PC-9 (cell line): Measurements from ENCODE around the gene BFSP2. TPM values are rescaled to one million over a fixed set of nuclear protein-coding genes. Genes with fewer than 3 reads are reported as not detected.

Experiments
- BruUV-seq: library from RNA; stranded (reverse); fragments of 400-500 nt; replicated peaks from 2 replicates; lab custom pipeline; 2021; lab: Mats Ljungman, UMichigan
- CTCF ChIA-PET: fragments of 300-600 bp; sonication (Branson Sonifier 250); formaldehyde crosslinking; loops from one replicate; lab custom pipeline; 2022; ENCODE audit warnings: antibody characterized with exemption; lab: Charles Lee
- POLR2A ChIA-PET: fragments of 300-600 bp; sonication (Branson Sonifier 250); formaldehyde crosslinking; loops from one replicate; lab custom pipeline; 2022; ENCODE audit warnings: antibody characterized with exemption; ENCODE audit not compliant: unreplicated experiment; lab: Charles Lee
- DNase-seq, 2 experiments: peaks; one replicate each; pipeline versions ENCODE4 v3.0.0 to v3.0.0-alpha.2; 2015 to 2022; ENCODE audit warnings: mixed read lengths in 1 of 2
- H2AFZ ChIP-seq: fragments of 200-600 bp; sonication (generic); 2 replicates; pipeline ENCODE4 v1.8.1; 2017; ENCODE audit warnings: antibody characterized with exemption
- H3F3A ChIP-seq: fragments of 200-600 bp; sonication (generic); 2 replicates; pipeline ENCODE4 v1.8.1; 2017; ENCODE audit warnings: antibody characterized with exemption, mild to moderate bottlenecking, low read depth; ENCODE audit not compliant: insufficient read depth
- H3K27ac ChIP-seq: fragments of 200-600 bp; sonication (generic); 2 replicates; pipeline ENCODE4 v1.6.1; 2016; ENCODE audit warnings: mixed run types
- H3K27me3 ChIP-seq: fragments of 200-600 bp; sonication (generic); 2 replicates; pipeline ENCODE4 v1.6.1; 2016; ENCODE audit warnings: low read depth, mixed run types; ENCODE audit not compliant: insufficient read depth
- H3K36me3 ChIP-seq: fragments of 200-600 bp; sonication (generic); 2 replicates; pipeline ENCODE4 v1.6.1; 2016; ENCODE audit warnings: low read depth, mixed run types
- H3K4me1 ChIP-seq: fragments of 200-600 bp; sonication (generic); replicated peaks from 2 replicates; pipeline ENCODE4 v1.6.1; 2016; ENCODE audit warnings: mixed run types; ENCODE audit not compliant: insufficient read depth
- H3K4me2 ChIP-seq: fragments of 200-600 bp; sonication (generic); 2 replicates; pipeline ENCODE4 v1.6.1; 2017; ENCODE audit warnings: mixed run types
- H3K4me3 ChIP-seq: fragments of 200-600 bp; sonication (generic); 2 replicates; pipeline ENCODE4 v1.6.1; 2016; ENCODE audit warnings: mixed run types
- H3K79me2 ChIP-seq: fragments of 200-600 bp; sonication (generic); 2 replicates; pipeline ENCODE4 v1.6.1; 2017; ENCODE audit warnings: low read depth, mixed run types
- H3K9me2 ChIP-seq: fragments of 200-600 bp; sonication (generic); 2 replicates; pipeline ENCODE4 v1.8.1; 2017; ENCODE audit warnings: mild to moderate bottlenecking; ENCODE audit not compliant: insufficient read depth
- H3K9me3 ChIP-seq: fragments of 200-600 bp; sonication (generic); 2 replicates; pipeline ENCODE4 v1.8.1; 2016; ENCODE audit warnings: low read depth; ENCODE audit not compliant: insufficient read depth
- H4K20me1 ChIP-seq: fragments of 200-600 bp; sonication (generic); 2 replicates; pipeline ENCODE4 v1.8.1; 2017; ENCODE audit not compliant: insufficient read depth
- EZH2 ChIP-seq: fragments of 200-600 bp; sonication (generic); IDR thresholded peaks from 2 replicates; pipeline ENCODE4 v1.8.0; 2017; ENCODE audit warnings: antibody characterized with exemption, low read depth
- intact Hi-C: fragments of 100-400 bp; cut with micrococcal nuclease; formaldehyde crosslinking; loops from one replicate; pipeline ENCODE4 v1.10.0; 2022; ENCODE audit not compliant: unreplicated experiment
- total RNA-seq: library from RNA; stranded (reverse); gene quantifications from 2 replicates; pipeline ENCODE4 v1.2.3, GENCODE V29; 2021
- TF ChIP-seq, protein P1 (sequence below): fragments of 200-600 bp; sonication (generic); conservative IDR thresholded peaks from 2 replicates; pipeline ENCODE4 v1.6.1; 2017; ENCODE audit warnings: mixed run types, antibody characterized with exemption, mild to moderate bottlenecking, moderate library complexity

The BFSP2 gene
- total RNA-seq, 1 experiment from 2014 or later, result not detected

DNA sequence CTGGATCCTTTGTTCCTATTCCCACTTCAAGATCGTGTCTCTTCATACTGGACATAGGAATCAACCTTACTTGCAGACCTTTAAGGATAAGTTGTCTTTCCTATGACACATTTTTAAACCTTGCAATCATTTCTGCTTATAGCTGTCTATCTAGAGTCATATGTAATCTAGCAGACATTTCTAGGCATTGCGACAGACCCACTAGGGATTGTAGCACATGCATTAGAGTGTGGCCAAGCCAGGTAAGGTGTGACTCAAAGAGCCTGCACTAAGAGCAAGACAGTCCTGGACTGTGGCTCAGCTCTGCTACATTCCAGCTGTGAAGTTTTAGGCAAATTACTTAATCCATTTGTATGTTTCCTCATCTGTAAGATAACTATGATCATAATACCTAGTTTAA, 38.8 kb upstream of the BFSP2 start:
- no peaks in the 10 kb centered on the region for H3K36me3 ChIP-seq
- intact Hi-C loops, result no loop called here
- no peak overlapping the region for H3K4me2 ChIP-seq
- no peak for DNase-seq
- H3K4me3 ChIP-seq, result no peak overlapping the region
- H3K4me1 ChIP-seq, result no peaks in the 10 kb centered on the region
- no peaks in the 10 kb centered on the region for H3K9me2 ChIP-seq
- BruUV-seq, result no TSS peak
- no peak for TF ChIP-seq EZH2
- TF ChIP-seq, protein P1, sequence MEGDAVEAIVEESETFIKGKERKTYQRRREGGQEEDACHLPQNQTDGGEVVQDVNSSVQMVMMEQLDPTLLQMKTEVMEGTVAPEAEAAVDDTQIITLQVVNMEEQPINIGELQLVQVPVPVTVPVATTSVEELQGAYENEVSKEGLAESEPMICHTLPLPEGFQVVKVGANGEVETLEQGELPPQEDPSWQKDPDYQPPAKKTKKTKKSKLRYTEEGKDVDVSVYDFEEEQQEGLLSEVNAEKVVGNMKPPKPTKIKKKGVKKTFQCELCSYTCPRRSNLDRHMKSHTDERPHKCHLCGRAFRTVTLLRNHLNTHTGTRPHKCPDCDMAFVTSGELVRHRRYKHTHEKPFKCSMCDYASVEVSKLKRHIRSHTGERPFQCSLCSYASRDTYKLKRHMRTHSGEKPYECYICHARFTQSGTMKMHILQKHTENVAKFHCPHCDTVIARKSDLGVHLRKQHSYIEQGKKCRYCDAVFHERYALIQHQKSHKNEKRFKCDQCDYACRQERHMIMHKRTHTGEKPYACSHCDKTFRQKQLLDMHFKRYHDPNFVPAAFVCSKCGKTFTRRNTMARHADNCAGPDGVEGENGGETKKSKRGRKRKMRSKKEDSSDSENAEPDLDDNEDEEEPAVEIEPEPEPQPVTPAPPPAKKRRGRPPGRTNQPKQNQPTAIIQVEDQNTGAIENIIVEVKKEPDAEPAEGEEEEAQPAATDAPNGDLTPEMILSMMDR, result no peak
- no peaks in the 10 kb centered on the region for H3K9me3 ChIP-seq
- CTCF ChIA-PET, result no interaction called here
- no peaks in the 10 kb centered on the region for H4K20me1 ChIP-seq
- no peak overlapping the region for H3K27ac ChIP-seq
- POLR2A ChIA-PET, result interaction anchor here (0.5 kb wide), 1 partner anchor 17 kb away, joined by 8 read pairs; no protein-coding TSS in a partner anchor
- no peaks in the 10 kb centered on the region for H3K79me2 ChIP-seq
- H2AFZ ChIP-seq, result no peak overlapping the region
- peaks cover 51% of the 10 kb centered on the region for H3K27me3 ChIP-seq
- H3F3A ChIP-seq, result no peaks in the 10 kb centered on the region

DNA sequence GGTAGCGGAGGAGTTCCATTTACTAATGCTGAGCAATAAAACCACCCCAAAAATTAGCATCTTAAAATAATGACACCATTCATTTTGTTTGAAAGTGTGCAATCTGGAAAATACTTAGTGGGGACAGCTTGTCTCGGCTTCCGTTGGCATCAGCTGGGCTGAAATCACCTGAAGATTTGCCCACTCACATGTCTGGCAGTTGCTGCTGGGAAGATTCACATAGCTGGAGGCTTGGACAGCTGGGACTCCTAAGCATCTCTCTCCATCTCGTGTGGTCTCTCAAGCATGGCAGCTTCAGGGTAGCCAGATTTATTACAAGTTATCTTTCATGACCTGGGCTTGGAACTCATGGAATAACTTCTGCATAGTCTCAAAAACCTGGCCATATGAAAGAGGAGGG, 38.4 kb upstream of the BFSP2 start:
- no TSS peak for BruUV-seq
- CTCF ChIA-PET, result no interaction called here

DNA sequence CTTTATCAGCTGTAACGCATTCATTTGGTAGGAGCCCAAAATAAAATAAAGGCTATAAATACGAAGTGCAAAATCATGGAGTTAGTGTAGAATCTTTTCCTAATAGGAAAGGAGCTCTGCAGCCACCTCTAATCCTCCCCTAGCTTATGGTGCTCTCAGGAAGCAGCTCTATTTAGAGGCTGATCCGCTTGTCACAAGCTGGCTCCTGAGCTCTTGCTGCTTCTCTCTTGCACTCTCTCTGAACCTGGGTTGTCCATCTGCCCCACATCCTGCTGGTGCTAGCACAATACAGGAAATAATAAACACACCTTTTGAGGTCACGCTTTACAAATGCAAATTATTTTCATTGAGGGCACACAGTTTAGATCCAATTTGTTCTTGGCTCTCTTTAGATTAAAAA, 37.3 kb upstream of the BFSP2 start:
- no peak overlapping the region for H3K4me2 ChIP-seq
- H3F3A ChIP-seq, result no peaks in the 10 kb centered on the region
- no peak for DNase-seq
- POLR2A ChIA-PET, result no interaction called here
- intact Hi-C loops, result no loop called here
- CTCF ChIA-PET, result no interaction called here
- BruUV-seq, result no TSS peak
- peaks cover 64% of the 10 kb centered on the region for H3K27me3 ChIP-seq
- H3K36me3 ChIP-seq, result no peaks in the 10 kb centered on the region
- no peaks in the 10 kb centered on the region for H3K9me2 ChIP-seq
- no peaks in the 10 kb centered on the region for H4K20me1 ChIP-seq
- H3K9me3 ChIP-seq, result no peaks in the 10 kb centered on the region
- no peaks in the 10 kb centered on the region for H3K79me2 ChIP-seq
- TF ChIP-seq, protein P1, result no peak
- TF ChIP-seq EZH2, result no peak
- no peak overlapping the region for H3K27ac ChIP-seq
- no peak overlapping the region for H3K4me3 ChIP-seq
- no peaks in the 10 kb centered on the region for H3K4me1 ChIP-seq
- no peak overlapping the region for H2AFZ ChIP-seq

More for the DNA sequence above, 38.4 kb upstream of the BFSP2 start:
- H3F3A ChIP-seq, result no peaks in the 10 kb centered on the region
- H3K4me2 ChIP-seq, result no peak overlapping the region
- H4K20me1 ChIP-seq, result no peaks in the 10 kb centered on the region
- no peaks in the 10 kb centered on the region for H3K9me3 ChIP-seq
- intact Hi-C loops, result no loop called here
- no peaks in the 10 kb centered on the region for H3K4me1 ChIP-seq
- no peak overlapping the region for H3K4me3 ChIP-seq
- DNase-seq, result no peak
- H3K27me3 ChIP-seq, result peaks cover 55% of the 10 kb centered on the region
- H2AFZ ChIP-seq, result no peak overlapping the region
- TF ChIP-seq, protein P1, result no peak
- TF ChIP-seq EZH2, result no peak
- POLR2A ChIA-PET, result interaction anchor here (0.5 kb wide), 1 partner anchor 17 kb away, joined by 8 read pairs; no protein-coding TSS in a partner anchor
- no peak overlapping the region for H3K27ac ChIP-seq
- H3K36me3 ChIP-seq, result no peaks in the 10 kb centered on the region
- no peaks in the 10 kb centered on the region for H3K79me2 ChIP-seq
- no peaks in the 10 kb centered on the region for H3K9me2 ChIP-seq
